T-helper 2 cell treated with Interferon-gamma antibody and Interleukin-4, amounts not matched to agents 100 ng/mL and 5 ng/mL, for 36 hours (primary cell): ENCODE data around the gene SFRP2. TPM values are rescaled to one million over a fixed set of nuclear protein-coding genes. Genes with fewer than 3 reads are reported as not detected.

Experiments used
- intact Hi-C: fragments of 100-400 bp; cut with micrococcal nuclease; formaldehyde crosslinking; loops from one replicate; pipeline ENCODE4 v1.15.1; 2023
- total RNA-seq: library from RNA; stranded (reverse); gene quantifications from 2 replicates; pipeline ENCODE4 v1.2.3, GENCODE V29; 2022

The SFRP2 gene
- total RNA-seq, 1 donor from 2014 or later: not detected

GRCh38 chr4:153798420-153798819, 9.5 kb upstream of the SFRP2 start:
- intact Hi-C loops: no loop called here

- intact Hi-C loops: no loop called here
These were observed 5.1 kb upstream of the SFRP2 start for GRCh38 chr4:153794006-153794405.

GRCh38 chr4:153792618-153793247, 3.9 kb upstream of the SFRP2 start:
- intact Hi-C loops: no loop called here

GRCh38 chr4:153791746-153792617, 3.1 kb upstream of the SFRP2 start:
- intact Hi-C loops: no loop called here

- intact Hi-C loops: no loop called here
These were observed 2.2 kb upstream of the SFRP2 start for GRCh38 chr4:153790962-153791551.

- intact Hi-C loops: no loop called here
These were observed 1.6 kb upstream of the SFRP2 start for GRCh38 chr4:153790500-153790865.

- intact Hi-C loops: loop anchor here (5.0 to 10.0 kb wide), 3 partner anchors 235 to 717 kb away; partner anchors contain the start of gene DCHS2
These were observed 1.0 kb upstream of the SFRP2 start for GRCh38 chr4:153789741-153790499.

- intact Hi-C loops: loop anchor here (5.0 to 10.0 kb wide), 3 partner anchors 237 to 719 kb away; partner anchors contain the start of gene DCHS2
These were observed 851 bp downstream of the SFRP2 start for GRCh38 chr4:153788051-153788412.

- intact Hi-C loops: loop anchor here (5.0 to 10.0 kb wide), 3 partner anchors 237 to 720 kb away; partner anchors contain the start of gene DCHS2
These were observed 1.3 kb downstream of the SFRP2 start for GRCh38 chr4:153787575-153787974.

- intact Hi-C loops: loop anchor here (5.0 to 10.0 kb wide), 3 partner anchors 238 to 720 kb away; partner anchors contain the start of gene DCHS2
These were observed 1.8 kb downstream of the SFRP2 start for GRCh38 chr4:153787061-153787560.

- intact Hi-C loops: loop anchor here (5.0 to 10.0 kb wide), 3 partner anchors 239 to 721 kb away; partner anchors contain the start of gene DCHS2
These were observed 2.8 kb downstream of the SFRP2 start for GRCh38 chr4:153785910-153786721.

- intact Hi-C loops: loop anchor here (10.0 kb wide), 1 partner anchor 241 kb away; no protein-coding TSS in a partner anchor
These were observed 4.7 kb downstream of the SFRP2 start for GRCh38 chr4:153784166-153784699.

GRCh38 chr4:153782581-153782980, 6.3 kb downstream of the SFRP2 start:
- intact Hi-C loops: loop anchor here (10.0 kb wide), 1 partner anchor 242 kb away; no protein-coding TSS in a partner anchor

- intact Hi-C loops: loop anchor here (10.0 kb wide), 1 partner anchor 243 kb away; no protein-coding TSS in a partner anchor
These were observed 7.0 kb downstream of the SFRP2 start for GRCh38 chr4:153781717-153782416.

- intact Hi-C loops: loop anchor here (10.0 kb wide), 1 partner anchor 244 kb away; no protein-coding TSS in a partner anchor
These were observed 7.6 kb downstream of the SFRP2 start for GRCh38 chr4:153781280-153781679.

- intact Hi-C loops: loop anchor here (10.0 kb wide), 1 partner anchor 244 kb away; no protein-coding TSS in a partner anchor
These were observed 8.0 kb downstream of the SFRP2 start for GRCh38 chr4:153780876-153781275.

GRCh38 chr4:153780221-153780620, 8.7 kb downstream of the SFRP2 start:
- intact Hi-C loops: loop anchor here (10.0 kb wide), 1 partner anchor 245 kb away; no protein-coding TSS in a partner anchor

GRCh38 chr4:153778383-153778782, 10.5 kb downstream of the SFRP2 start:
- intact Hi-C loops: no loop called here

- intact Hi-C loops: no loop called here
These were observed 11.5 kb downstream of the SFRP2 start for GRCh38 chr4:153777421-153777820.
